Neural cell (in vitro differentiated cells): ENCODE measurements around the gene TMEM11.

Source experiments
- EP300 ChIP-seq: fragments of 450-650 bp; conservative IDR thresholded peaks from 2 replicates; pipeline ENCODE4 v1.6.1; 2014; ENCODE audit warnings: antibody characterized with exemption, mild to moderate bottlenecking, moderate library complexity; ENCODE audit not compliant: poor library complexity, severe bottlenecking
- TF ChIP-seq, protein P1 (sequence below): fragments of 450-650 bp; IDR thresholded peaks from 2 replicates; pipeline ENCODE4 v1.5.1; 2014; ENCODE audit warnings: antibody characterized with exemption, mild to moderate bottlenecking, moderate library complexity; ENCODE audit not compliant: poor library complexity, severe bottlenecking

DNA sequence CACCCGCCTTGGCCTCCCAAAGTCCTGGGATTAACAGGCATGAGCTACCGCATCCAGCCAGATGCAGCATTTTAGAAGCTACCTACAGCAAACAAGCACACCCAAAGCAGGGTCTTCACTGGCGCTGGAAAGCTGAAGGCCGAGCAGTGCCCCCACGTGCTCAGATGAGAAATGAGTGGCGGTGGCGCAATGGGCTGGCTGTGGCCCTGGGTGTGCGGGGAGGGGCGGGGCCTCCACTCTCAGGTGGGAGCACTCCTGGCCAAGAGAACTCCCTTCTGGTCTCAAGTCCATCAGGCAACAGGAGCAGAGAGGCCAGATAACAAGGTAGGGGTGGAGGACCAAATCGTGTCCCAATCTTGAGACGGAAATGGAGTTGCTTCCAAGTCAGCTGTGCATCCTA is 12.1 kb downstream of the TMEM11 start:
- no peak for TF ChIP-seq EP300
- TF ChIP-seq, protein P1, sequence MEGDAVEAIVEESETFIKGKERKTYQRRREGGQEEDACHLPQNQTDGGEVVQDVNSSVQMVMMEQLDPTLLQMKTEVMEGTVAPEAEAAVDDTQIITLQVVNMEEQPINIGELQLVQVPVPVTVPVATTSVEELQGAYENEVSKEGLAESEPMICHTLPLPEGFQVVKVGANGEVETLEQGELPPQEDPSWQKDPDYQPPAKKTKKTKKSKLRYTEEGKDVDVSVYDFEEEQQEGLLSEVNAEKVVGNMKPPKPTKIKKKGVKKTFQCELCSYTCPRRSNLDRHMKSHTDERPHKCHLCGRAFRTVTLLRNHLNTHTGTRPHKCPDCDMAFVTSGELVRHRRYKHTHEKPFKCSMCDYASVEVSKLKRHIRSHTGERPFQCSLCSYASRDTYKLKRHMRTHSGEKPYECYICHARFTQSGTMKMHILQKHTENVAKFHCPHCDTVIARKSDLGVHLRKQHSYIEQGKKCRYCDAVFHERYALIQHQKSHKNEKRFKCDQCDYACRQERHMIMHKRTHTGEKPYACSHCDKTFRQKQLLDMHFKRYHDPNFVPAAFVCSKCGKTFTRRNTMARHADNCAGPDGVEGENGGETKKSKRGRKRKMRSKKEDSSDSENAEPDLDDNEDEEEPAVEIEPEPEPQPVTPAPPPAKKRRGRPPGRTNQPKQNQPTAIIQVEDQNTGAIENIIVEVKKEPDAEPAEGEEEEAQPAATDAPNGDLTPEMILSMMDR = no peak
